Stimulated activated CD4-positive, alpha-beta T cell treated with anti-CD3 and anti-CD28 coated beads, Interleukin-1b, Interleukin-23, amount 100 ng/mL, for 24 hours (primary cell): Measurements from ENCODE around the gene CENPV.
"Not testable (repeated sequence)": the region's sequence is repeated elsewhere in the genome, so short reads cannot be mapped to it uniquely, and the experiment has no call there.

ENCODE experiments used
- DNase-seq, 4 experiments: peaks; one replicate each; pipeline ENCODE4 v3.0.0-alpha.2; 2020; ENCODE audit warnings: low read depth in 4 of 4, low spot score in 1 of 4

The CENPV gene

GRCh38 chr17:16353317-16354174 lies at the start of gene CENPV:
CENPV (minus strand) TSS chr17:16353469; CDS start chr17:16353436, 33 bp downstream.
- DNase-seq: peak in 3 of 4 experiments; percentile 45 to 59 (median 50)

GRCh38 chr17:16398270-16399267 lies 45.3 kb upstream of the CENPV start:
- no peak for DNase-seq

DNA sequence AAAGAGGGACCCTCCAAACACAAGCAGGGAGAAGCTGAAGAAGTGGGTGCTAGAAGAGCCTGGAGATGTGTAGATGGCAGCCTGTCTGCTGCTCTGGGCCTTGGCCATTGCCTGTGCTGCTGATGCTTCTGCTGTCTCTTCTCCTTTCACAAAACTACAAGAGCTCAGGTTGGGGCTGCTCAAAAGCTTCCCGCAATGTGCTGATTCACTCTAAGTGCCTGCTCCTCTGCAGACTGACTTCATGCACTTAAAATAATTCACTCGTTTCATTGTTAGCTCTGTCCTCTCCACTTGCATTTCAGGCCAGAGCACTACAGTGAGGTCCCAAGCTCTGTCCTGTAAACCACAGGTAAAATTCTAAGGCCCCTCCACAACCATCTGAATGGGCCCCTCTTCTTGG lies 43.4 kb upstream of the CENPV start:
- DNase-seq: not testable (repeated sequence)

DNA sequence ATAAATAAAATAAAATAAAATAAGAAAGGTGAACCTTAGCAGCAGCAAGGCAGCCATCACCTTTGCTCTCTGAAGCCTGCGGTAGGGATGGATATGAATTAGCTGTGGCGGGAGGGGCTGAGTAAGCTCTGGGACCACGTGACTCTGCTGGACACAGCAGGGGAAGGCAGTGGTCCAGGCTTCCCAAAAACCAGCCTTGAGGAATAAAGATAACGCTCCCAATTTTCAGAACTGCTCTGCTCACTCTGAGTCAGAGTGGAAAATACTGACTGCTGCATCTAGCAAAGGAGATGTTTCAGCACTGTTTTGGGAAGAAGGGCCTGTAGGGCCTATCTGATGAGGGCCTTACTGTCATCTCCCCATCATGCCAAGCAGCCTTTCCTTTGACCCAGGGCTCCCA lies 42.6 kb upstream of the CENPV start:
- DNase-seq: not testable (repeated sequence)

DNA sequence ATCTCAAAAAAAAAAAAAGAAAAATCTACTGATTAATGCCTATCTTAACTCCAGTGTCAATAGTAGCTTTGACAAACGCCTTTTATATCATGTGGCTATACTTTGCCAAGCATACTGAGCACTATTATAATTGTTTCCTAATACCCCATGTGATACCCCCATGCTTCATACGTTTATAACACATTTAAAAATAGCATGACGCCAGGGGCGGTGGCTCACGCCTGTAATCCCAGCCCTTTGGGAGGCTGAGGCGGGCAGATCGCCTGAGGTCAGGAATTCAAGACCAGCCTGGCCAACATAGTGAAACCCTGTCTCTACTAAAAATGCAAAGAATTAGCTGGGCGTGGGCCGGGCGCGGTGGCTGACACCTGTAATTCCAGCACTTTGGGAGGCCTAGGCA lies 39.2 kb upstream of the CENPV start:
- DNase-seq: not testable (repeated sequence)

- no peak for DNase-seq
Measured at GRCh38 chr17:16391451-16391850, 38.2 kb upstream of the CENPV start.

DNA sequence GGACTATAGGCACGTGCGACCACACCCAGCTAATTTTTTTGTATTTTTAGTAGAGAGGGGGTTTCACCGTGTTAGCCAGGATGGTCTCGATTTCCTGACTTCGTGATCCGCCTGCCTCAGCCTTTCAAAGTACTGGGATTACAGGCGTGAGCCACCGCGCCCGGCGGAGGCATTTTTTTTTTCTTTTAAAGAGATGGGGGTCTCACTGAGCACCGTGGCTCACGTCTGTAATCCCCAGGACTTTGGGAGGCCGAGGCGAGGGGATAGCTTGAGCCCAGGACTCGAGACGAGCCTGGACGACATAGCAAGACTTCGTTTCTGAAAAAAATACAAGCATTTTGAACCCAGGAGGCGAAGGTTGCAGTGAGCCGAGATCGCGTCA lies 32.8 kb upstream of the CENPV start:
- DNase-seq: not testable (repeated sequence)

GRCh38 chr17:16384557-16384956 lies 31.3 kb upstream of the CENPV start:
- DNase-seq: no peak

GRCh38 chr17:16383772-16384287 lies 30.6 kb upstream of the CENPV start:
- no peak for DNase-seq

- DNase-seq: no peak
Measured at GRCh38 chr17:16383216-16383615, 29.9 kb upstream of the CENPV start.

GRCh38 chr17:16381496-16381820 lies 28.2 kb upstream of the CENPV start:
- peak in 3 of 4 experiments; percentile 11 to 23 (median 20) for DNase-seq

DNA sequence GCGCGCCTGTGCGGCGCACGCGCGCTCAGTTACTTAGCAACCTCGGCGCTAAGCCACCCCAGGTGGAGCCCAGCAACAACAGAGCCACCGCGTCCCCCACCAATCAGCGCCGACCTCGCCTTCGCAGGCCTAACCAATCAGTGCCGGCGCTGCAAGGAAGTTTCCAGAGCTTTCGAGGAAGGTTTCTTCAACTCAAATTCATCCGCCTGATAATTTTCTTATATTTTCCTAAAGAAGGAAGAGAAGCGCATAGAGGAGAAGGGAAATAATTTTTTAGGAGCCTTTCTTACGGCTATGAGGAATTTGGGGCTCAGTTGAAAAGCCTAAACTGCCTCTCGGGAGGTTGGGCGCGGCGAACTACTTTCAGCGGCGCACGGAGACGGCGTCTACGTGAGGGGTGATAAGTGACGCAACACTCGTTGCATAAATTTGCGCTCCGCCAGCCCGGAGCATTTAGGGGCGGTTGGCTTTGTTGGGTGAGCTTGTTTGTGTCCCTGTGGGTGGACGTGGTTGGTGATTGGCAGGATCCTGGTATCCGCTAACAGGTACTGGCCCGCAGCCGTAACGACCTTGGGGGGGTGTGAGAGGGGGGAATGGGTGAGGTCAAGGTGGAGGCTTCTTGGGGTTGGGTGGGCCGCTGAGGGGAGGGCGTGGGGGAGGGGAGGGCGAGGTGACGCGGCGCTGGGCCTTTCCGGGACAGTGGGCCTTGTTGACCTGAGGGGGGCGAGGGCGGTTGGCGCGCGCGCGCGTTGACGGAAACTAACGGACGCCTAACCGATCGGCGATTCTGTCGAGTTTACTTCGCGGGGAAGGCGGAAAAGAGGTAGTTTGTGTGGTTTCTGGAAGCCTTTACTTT lies 27.6 kb upstream of the CENPV start, which contains the start of gene UBB:
TSS of gene UBB (plus strand) at position 452 of the 856 bp plus-strand sequence. CDS start 817 bp downstream, outside the sequence.
- DNase-seq: peak; percentile 79 to 90 (median 84)

DNA sequence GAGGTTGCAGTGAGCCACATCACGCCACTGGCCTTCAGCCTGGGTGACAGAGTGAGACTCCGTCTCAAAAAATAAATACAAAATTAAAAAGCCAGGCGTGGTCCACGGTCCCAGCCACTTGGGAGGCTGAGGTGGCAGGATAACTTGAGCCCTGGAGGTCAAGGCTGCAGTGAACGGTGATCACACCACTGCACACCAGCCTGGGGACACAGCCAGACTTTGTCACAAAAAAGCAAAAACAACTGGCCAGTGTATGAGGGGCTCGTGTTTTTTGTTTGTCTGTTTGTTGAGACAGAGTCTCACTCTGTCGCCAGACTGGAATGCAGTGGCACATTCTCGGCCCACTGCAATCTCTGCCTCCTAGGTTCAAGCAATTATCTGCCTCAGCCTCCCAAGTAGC lies 26.4 kb upstream of the CENPV start:
- no peak for DNase-seq

GRCh38 chr17:16378636-16379282 lies 25.5 kb upstream of the CENPV start:
- no peak for DNase-seq

DNA sequence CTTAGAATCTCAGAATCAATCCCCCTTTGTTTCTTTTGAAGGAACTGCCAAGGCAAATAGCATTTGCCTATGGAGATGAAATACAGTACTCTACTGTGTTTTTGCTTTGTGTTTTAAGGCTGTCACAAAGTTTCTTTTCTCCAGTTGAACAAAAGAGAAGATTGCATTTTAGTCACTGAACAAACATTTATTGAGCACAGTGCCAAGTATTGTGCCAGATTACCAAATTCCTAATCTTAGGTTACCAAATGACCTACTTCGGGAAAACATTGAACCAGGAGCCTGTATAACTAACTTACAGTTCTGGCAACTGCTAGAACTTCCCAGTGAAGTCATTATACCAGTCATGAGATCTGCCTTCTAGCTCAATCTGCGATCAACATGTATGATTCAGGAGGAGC lies 24.7 kb upstream of the CENPV start:
- DNase-seq: no peak

DNA sequence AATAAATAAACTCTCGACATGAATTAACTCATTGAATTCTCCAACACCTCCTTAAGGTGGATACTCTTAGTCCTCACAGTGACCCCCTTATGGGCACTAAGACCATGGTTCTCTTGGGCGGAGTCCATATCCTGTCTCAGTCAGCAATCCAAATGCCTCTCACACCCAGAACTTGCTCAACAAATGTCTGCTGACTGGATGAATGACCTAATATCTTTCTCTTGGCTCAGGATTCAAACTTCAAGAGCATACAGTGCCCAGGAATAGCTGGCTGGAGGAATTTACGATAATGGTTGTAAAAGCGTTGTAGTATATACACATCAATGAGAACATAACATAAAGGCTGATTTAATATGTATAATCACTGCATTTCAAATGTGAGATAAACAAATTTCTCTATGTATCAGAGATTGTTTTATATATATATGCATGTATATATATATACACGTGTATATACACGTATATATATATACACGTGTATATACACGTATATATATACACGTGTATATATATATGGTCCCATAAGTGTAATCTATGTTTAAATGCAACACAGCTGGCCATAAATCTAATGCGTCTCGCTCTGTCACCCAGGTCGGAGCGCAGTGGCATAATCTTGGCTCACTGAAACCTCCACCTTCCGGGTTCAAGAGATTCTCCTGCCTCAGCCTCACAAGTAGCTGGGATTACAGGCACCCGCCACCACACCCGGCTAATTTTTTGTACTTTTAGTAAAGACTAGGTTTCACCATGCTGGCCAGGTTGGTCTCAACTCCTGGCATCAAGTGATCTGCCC lies 21.1 kb upstream of the CENPV start:
- no peak for DNase-seq

- no peak for DNase-seq
Measured at GRCh38 chr17:16371742-16372141, 18.5 kb upstream of the CENPV start.

DNA sequence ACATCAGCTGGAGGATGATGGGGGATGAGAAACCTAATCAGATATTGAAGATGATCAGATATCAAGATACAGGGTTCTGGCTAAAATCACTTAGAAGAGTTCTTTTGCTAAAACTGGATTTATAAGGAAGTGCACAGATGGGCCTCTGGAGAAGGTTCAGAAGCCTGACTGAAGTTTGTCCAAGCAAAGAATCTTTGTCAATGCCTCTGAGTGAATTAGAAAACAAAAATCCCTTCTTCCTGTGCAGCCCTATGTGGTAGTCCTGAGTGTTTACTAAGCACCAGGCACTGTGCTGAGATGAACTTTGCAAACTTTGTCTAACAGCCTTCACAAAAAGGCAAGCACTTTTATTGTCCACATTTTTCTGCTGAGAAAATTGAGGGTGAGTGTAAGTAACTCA lies 11.4 kb upstream of the CENPV start:
- DNase-seq: no peak
